ENCODE data around the gene CENATAC.
A peak's percentile ranks its signal among the peaks of the same experiment; 100 is the strongest.
"Not testable (repeated sequence)": the region's sequence is repeated elsewhere in the genome, so short reads cannot be mapped to it uniquely, and the experiment has no call there.

Gene CENATAC

DNA sequence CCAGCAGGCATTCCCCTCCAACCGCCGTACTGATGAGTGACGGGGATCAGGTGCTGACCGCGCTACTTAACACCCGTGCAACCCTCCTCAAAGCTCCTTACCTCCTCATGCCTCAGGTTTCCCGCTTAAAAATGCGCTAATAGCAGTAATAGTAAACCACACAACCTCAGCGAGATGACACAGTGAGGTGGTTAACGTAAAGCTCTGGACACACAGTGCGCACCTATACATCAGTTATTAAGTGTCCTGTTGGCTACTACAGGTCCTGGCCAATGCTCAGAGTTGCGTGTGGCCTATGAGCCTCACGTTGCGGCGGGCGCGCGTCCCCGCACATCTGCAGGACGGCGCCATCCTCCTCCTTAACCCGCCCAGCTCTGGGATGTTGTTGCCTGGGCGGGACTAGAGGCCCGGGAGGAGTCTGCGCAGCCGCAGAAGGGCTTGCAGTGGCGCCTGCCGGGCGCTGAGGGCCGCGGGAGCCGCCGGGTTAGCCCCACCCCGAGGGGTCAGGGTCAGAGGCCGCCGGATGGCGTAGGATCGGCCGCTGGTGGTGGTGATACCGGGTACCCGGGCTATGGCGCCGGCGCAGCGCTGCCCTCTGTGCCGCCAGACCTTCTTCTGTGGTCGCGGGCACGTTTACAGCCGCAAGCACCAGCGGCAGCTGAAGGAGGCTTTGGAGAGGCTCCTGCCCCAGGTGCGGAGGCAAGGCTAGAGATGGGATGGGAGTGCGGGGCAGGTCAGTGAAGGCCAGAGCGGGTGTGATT, at the start of gene CENATAC:
TSS of gene CENATAC (plus strand) at position 512 of the 761 bp plus-strand sequence. CDS start at position 572, 60 bp downstream.
- no peak for TF ChIP-seq EZH2 (optimal IDR thresholded peaks at IDR 0.05; ENCODE audit: low read depth, low read length)
- 0 out of 2 replicates have a peak, but pooled peaks have one; percentile 7 for TF ChIP-seq CTCF (IDR thresholded peaks at IDR 0.05; ENCODE audit: low read length)

DNA sequence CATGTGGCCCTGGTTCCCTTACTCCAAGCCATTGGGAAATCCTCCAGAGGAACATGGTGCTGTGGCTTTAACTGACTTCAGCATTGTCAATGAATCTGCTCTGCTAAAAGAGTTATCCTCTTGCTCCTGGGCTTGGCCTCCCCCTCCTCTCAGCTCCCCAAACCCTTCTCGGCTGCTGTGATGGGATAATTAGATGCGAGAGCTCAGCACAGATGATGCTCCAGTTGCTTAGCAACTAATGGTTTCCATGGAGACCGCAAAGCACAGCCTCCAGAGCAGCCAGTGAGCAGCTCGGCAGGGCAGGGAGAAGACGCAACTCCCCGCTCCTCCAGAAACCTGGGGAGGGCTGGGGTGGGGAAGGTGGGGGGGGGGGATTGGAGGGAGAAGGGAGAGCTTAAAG, 44.7 kb upstream of the CENATAC start:
- H3K4me1 ChIP-seq (ENCODE audit: low read length): no peaks in the 10 kb centered on the region
- no peaks in the 10 kb centered on the region for H3K79me2 ChIP-seq (ENCODE audit: low read length)
- no peaks in the 10 kb centered on the region for H4K20me1 ChIP-seq (ENCODE audit: insufficient read depth, low read length)
- DNase-seq: no peak
- no peak overlapping the region for H3K27ac ChIP-seq (ENCODE audit: low read length)
- no peaks in the 10 kb centered on the region for H3K36me3 ChIP-seq (replicated peaks; ENCODE audit: insufficient read depth, low read length)
- no peaks in the 10 kb centered on the region for H3F3A ChIP-seq (ENCODE audit: insufficient read depth, low read length)
- no peak overlapping the region for H3K4me2 ChIP-seq (ENCODE audit: low read depth, low read length)
- no peak overlapping the region for H3K4me3 ChIP-seq (ENCODE audit: low read length)
- no peaks in the 10 kb centered on the region for H3K9me2 ChIP-seq (replicated peaks; ENCODE audit: insufficient read depth, low read length)
- no peaks in the 10 kb centered on the region for H3K9me3 ChIP-seq (replicated peaks; ENCODE audit: insufficient read depth, low read length)
- TF ChIP-seq EZH2phosphoT487 (IDR thresholded peaks at IDR 0.05; ENCODE audit: low read length) (no peak), CTCF (IDR thresholded peaks at IDR 0.05; ENCODE audit: low read length) (no peak), EZH2 (optimal IDR thresholded peaks at IDR 0.05; ENCODE audit: low read depth, low read length) (no peak)
- no peak overlapping the region for H2AFZ ChIP-seq (ENCODE audit: low read length)
- no peak overlapping the region for H3K9ac ChIP-seq (ENCODE audit: low read length)
- no peaks in the 10 kb centered on the region for H3K27me3 ChIP-seq (replicated peaks; ENCODE audit: insufficient read depth, low read length)

More for the DNA sequence above, at the start of gene CENATAC:
- H3K9me2 ChIP-seq (replicated peaks; ENCODE audit: insufficient read depth, low read length): no peaks in the 10 kb centered on the region
- peak within 1 kb of the TSS; percentile 91 for H3K4me3 ChIP-seq (ENCODE audit: low read length)
- no peaks in the 10 kb centered on the region for H4K20me1 ChIP-seq (ENCODE audit: insufficient read depth, low read length)
- H2AFZ ChIP-seq (ENCODE audit: low read length): peak within 1 kb of the TSS; percentile 95
- peak within 1 kb of the TSS; percentile 79 for H3K9ac ChIP-seq (ENCODE audit: low read length)
- H3K36me3 ChIP-seq (replicated peaks; ENCODE audit: insufficient read depth, low read length): peaks cover 3% of the 10 kb centered on the region; the same call in 1 of the 2 replicates
- H3K27me3 ChIP-seq (replicated peaks; ENCODE audit: insufficient read depth, low read length): no peaks in the 10 kb centered on the region
- H3K9me3 ChIP-seq (replicated peaks; ENCODE audit: insufficient read depth, low read length): no peaks in the 10 kb centered on the region
- peak within 1 kb of the TSS; percentile 96 for H3K4me2 ChIP-seq (ENCODE audit: low read depth, low read length)
- H3K79me2 ChIP-seq (ENCODE audit: low read length): peaks cover 61% of the 10 kb centered on the region
- H3K4me1 ChIP-seq (ENCODE audit: low read length): peaks cover 8% of the 10 kb centered on the region; the same call in 1 of the 2 replicates
- peak within 1 kb of the TSS; percentile 52 for H3K27ac ChIP-seq (ENCODE audit: low read length)
- DNase-seq: peak; percentile 96
- no peaks in the 10 kb centered on the region; the same call in 1 of the 2 replicates for H3F3A ChIP-seq (ENCODE audit: insufficient read depth, low read length)

DNA sequence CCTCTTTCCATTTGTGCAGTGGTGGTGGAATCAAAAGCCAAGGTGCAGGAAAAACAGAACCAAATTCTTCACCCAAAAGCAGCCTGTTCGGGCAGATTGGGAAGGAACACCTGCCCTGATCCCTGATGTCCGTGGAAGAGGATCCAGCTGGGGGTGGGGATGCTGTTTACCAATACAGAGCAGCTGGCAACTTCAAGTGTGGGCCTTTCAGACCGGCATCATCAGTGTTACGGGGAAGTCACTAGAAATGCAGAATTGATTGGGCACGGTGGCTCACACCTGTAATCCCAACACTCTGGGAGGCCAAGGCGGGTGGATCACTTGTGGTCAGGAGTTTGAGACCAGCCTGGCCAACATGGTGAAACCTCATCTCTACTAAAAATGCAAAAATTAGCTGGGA, 44.0 kb upstream of the CENATAC start:
- H3F3A ChIP-seq (ENCODE audit: insufficient read depth, low read length); H3K4me1 ChIP-seq (ENCODE audit: low read length); H3K36me3 ChIP-seq (replicated peaks; ENCODE audit: insufficient read depth, low read length); H3K9me2 ChIP-seq (replicated peaks; ENCODE audit: insufficient read depth, low read length); DNase-seq; H3K27ac ChIP-seq (ENCODE audit: low read length); H3K9ac ChIP-seq (ENCODE audit: low read length); H3K9me3 ChIP-seq (replicated peaks; ENCODE audit: insufficient read depth, low read length); H3K4me2 ChIP-seq (ENCODE audit: low read depth, low read length); H4K20me1 ChIP-seq (ENCODE audit: insufficient read depth, low read length); H3K4me3 ChIP-seq (ENCODE audit: low read length); H2AFZ ChIP-seq (ENCODE audit: low read length); H3K27me3 ChIP-seq (replicated peaks; ENCODE audit: insufficient read depth, low read length); H3K79me2 ChIP-seq (ENCODE audit: low read length): not testable (repeated sequence)
